Astrocyte of the spinal cord (primary cell): ENCODE data around the gene TPM2.
A peak's percentile ranks its signal among the peaks of the same experiment; 100 is the strongest.

Experiments
- DNase-seq: peaks from one replicate; pipeline ENCODE4 v3.0.0; 2011; ENCODE audit warnings: low read depth, low spot score
- H3K4me3 ChIP-seq: 2 replicates; pipeline ENCODE4 v1.5.1; 2011; ENCODE audit warnings: low read depth, mild to moderate bottlenecking, low read length, moderate library complexity
- CTCF ChIP-seq: IDR thresholded peaks from 2 replicates; pipeline ENCODE4 v1.5.1; 2012; ENCODE audit warnings: low read depth, mild to moderate bottlenecking, low read length, inconsistent platforms
- in situ Hi-C: cut with HindIII; loops from 2 replicates; pipeline ENCODE4 v1.10.0; 2017; ENCODE audit warnings: low sequenced_read_pairs

The TPM2 gene

GRCh38 chr9:35652829-35653209, 36.9 kb downstream of the TPM2 start:
- DNase-seq, result no peak
- in situ Hi-C loops, result no loop called here
- H3K4me3 ChIP-seq, result no peak overlapping the region
- TF ChIP-seq CTCF, result no peak

GRCh38 chr9:35651956-35652828, 37.5 kb downstream of the TPM2 start:
- no peak overlapping the region for H3K4me3 ChIP-seq
- peak; percentile 17 for DNase-seq
- TF ChIP-seq CTCF, result no peak
- in situ Hi-C loops, result no loop called here

- no peak for DNase-seq
- H3K4me3 ChIP-seq, result no peak within 1 kb of the TSS
- TF ChIP-seq CTCF, result no peak
- in situ Hi-C loops, result no loop called here
Observed at GRCh38 chr9:35650341-35651158, 39.2 kb downstream of the TPM2 start, which contains the start of gene SIT1. Gene SIT1 (minus strand): TSS chr9:35650931. CDS start chr9:35650853, 78 bp downstream.

GRCh38 chr9:35649431-35650340, 40.0 kb downstream of the TPM2 start:
- peak; percentile 10 for DNase-seq
- in situ Hi-C loops, result no loop called here
- TF ChIP-seq CTCF, result no peak
- no peak overlapping the region for H3K4me3 ChIP-seq

- H3K4me3 ChIP-seq, result peak overlapping the region; percentile 65
- TF ChIP-seq CTCF, result peak; percentile 94
- DNase-seq, result peak; percentile 88
- in situ Hi-C loops, result no loop called here
Observed at GRCh38 chr9:35646533-35647265, 43.0 kb downstream of the TPM2 start.
